Natural killer cell treated with Interleukin-12 subunit alpha and Interleukin-12 subunit beta and Interleukin-15 and Interleukin-18, amount 100 ng/mL, for 72 hours (primary cell): ENCODE data around the gene PPA1. TPM values are rescaled to one million over a fixed set of nuclear protein-coding genes. Genes with fewer than 3 reads are reported as not detected.
A peak's percentile ranks its signal among the peaks of the same experiment; 100 is the strongest.

Experiments
- ATAC-seq, 2 donors: fragments of 150-1000 bp; cut with Tn5 transposase in 1 of 2; sonication (Bioruptor Pico), chemical (Tn5 transposase) in 1 of 2; 2 replicates each; pipeline ENCODE4 v1.10.0; 2021
- DNase-seq: peaks from one replicate; pipeline ENCODE4 v3.0.0; 2022; ENCODE audit warnings: low spot score
- H3K27ac Mint-ChIP-seq, 2 donors: 1 replicate in 1 of 2; 2 replicates in 1 of 2; pipeline ENCODE4 v1.8.0; 2022; ENCODE audit warnings: mixed read lengths in 2 of 2, mild to moderate bottlenecking in 1 of 2, moderate library complexity in 1 of 2
- H3K27me3 Mint-ChIP-seq, 2 donors: 1 replicate in 1 of 2; 2 replicates in 1 of 2; pipeline ENCODE4 v1.8.0; 2022; ENCODE audit warnings: mixed read lengths in 2 of 2
- H3K36me3 Mint-ChIP-seq: one replicate; pipeline ENCODE4 v1.8.0; 2022; ENCODE audit warnings: mixed read lengths
- H3K4me1 Mint-ChIP-seq, 2 donors: 1 replicate in 1 of 2; 2 replicates in 1 of 2; pipeline ENCODE4 v1.8.0; 2022; ENCODE audit warnings: low read depth in 2 of 2, mixed read lengths in 2 of 2, mild to moderate bottlenecking in 1 of 2
- H3K4me3 Mint-ChIP-seq: one replicate; pipeline ENCODE4 v1.8.0; 2022; ENCODE audit warnings: mixed read lengths
- H3K9me3 Mint-ChIP-seq: 2 replicates; pipeline ENCODE4 v1.8.0; 2022; ENCODE audit warnings: mixed read lengths
- total RNA-seq, 2 donors: library from RNA; stranded (reverse); gene quantifications; one replicate each; pipeline ENCODE4 v1.2.3, GENCODE V29; 2022

Gene PPA1
- total RNA-seq, 2 donors from 2014 or later, result 263 to 285 TPM

GRCh38 chr10:70222340-70222794 is 10.9 kb downstream of the PPA1 start:
- Mint-ChIP-seq H3K4me1 (peaks cover 18 to 24% of the 10 kb centered on the region in 2 donors), H3K36me3 (peaks cover 13% of the 10 kb centered on the region), H3K27me3 (no peaks in the 10 kb centered on the region), H3K9me3 (no peaks in the 10 kb centered on the region), H3K4me3 (no peak overlapping the region), H3K27ac (no peak overlapping the region)
- ATAC-seq (peak in 1 of 2 donors; percentile 54), DNase-seq (no peak)

DNA sequence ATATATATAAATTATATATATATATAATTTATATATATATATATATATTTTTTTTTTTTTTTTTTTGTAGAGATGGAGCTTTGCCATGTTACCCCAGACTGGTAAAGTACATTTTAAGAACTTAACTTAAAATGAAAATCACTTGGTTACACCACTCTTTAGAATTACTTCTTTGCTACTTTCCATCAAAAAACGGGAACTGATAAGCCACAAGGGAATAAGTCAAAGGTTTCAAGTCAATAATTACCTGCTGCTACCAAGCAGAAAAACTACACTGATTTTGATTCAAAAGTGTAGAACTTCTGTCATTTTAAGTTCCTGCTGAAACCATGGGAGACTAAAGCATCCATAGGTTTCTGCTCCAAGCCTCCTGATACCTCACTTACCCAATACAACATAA is 12.2 kb downstream of the PPA1 start:
- Mint-ChIP-seq H3K27me3 (no peaks in the 10 kb centered on the region), H3K4me1 (peaks cover 18 to 23% of the 10 kb centered on the region in 2 donors), H3K4me3 (peak overlapping the region; percentile 30), H3K36me3 (peaks cover 13% of the 10 kb centered on the region), H3K27ac (peak overlapping the region; percentile 19 to 80), H3K9me3 (no peaks in the 10 kb centered on the region)
- ATAC-seq (no peak), DNase-seq (no peak)

DNA sequence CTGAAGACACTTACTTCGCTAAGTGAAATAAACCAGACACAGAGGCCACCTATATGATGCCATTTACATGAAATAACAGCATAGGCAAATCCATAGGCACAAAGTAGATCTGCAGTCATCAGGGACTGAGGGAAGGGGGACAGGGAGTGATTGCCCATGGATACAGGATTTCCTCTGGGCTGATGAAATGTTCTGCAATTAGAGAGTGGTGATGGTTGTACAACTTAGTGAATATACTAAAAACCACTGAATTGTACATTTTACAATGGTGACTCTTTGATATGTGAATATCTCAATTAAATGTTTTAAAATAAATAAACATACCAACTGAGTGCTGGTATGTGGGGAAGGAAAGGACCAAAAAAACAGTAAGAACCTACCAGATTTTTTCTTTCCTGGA is 20.4 kb downstream of the PPA1 start:
- H3K4me1 Mint-ChIP-seq, result peaks cover 0 to 5% of the 10 kb centered on the region in 2 donors
- H3K27me3 Mint-ChIP-seq, result no peaks in the 10 kb centered on the region
- no peak overlapping the region for H3K4me3 Mint-ChIP-seq
- DNase-seq (no peak), ATAC-seq (no peak)
- H3K27ac Mint-ChIP-seq, result no peak overlapping the region
- H3K9me3 Mint-ChIP-seq, result no peaks in the 10 kb centered on the region
- H3K36me3 Mint-ChIP-seq, result peaks cover 30% of the 10 kb centered on the region

DNA sequence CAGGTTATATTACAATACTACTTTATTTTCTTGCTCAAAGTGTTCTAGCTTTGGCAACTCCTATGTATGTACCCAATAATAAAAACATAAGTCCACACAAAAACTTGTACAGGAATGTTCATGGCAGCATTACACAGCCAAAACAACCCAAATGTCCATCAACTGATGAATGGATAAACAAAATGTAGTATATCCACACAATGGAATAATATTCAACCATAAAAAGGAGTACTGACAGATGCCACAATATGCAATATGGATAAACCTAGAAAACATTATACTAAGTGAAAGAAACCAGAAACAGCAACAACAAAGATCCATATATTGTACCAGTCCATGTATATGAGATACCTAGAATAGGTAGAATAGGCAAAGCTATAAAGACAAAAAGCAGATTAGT is 21.0 kb downstream of the PPA1 start:
- no peak for DNase-seq
- H3K4me1 Mint-ChIP-seq, result peaks cover 0 to 5% of the 10 kb centered on the region in 2 donors
- no peak overlapping the region for H3K4me3 Mint-ChIP-seq
- peaks cover 30% of the 10 kb centered on the region for H3K36me3 Mint-ChIP-seq
- ATAC-seq, result no peak
- no peaks in the 10 kb centered on the region for H3K27me3 Mint-ChIP-seq
- no peaks in the 10 kb centered on the region for H3K9me3 Mint-ChIP-seq
- no peak overlapping the region for H3K27ac Mint-ChIP-seq

DNA sequence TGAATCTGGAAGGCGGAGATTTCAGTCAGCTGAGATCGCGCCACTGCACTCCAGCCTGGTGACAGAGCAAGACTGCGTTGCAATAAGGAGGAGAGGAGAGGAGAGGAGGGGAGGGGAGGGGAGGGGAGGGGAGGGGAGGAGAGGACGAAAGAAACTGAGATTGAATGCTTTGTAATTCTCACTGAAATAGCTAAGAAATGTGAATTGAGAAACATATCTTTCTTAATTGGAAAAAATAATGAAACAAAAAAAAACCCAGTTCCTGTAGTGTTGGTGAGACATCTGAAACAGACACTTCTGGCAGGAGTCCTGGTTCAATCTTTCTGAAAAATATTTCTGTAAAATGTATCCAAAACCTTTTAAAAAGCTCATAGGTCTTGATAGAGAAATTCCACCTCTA is 26.5 kb downstream of the PPA1 start:
- no peak for ATAC-seq
- Mint-ChIP-seq H3K4me1 (no peaks in the 10 kb centered on the region), H3K9me3 (no peaks in the 10 kb centered on the region), H3K4me3 (no peak overlapping the region), H3K27me3 (no peaks in the 10 kb centered on the region), H3K36me3 (peaks cover 27% of the 10 kb centered on the region), H3K27ac (no peak overlapping the region)
- DNase-seq, result no peak

GRCh38 chr10:70201105-70201504 is 32.1 kb downstream of the PPA1 start:
- Mint-ChIP-seq H3K4me3 (no peak overlapping the region), H3K4me1 (peaks cover 17 to 23% of the 10 kb centered on the region in 2 donors), H3K36me3 (peaks cover 33% of the 10 kb centered on the region), H3K27me3 (no peaks in the 10 kb centered on the region), H3K27ac (no peak overlapping the region), H3K9me3 (no peaks in the 10 kb centered on the region)
- DNase-seq (no peak), ATAC-seq (no peak)

- DNase-seq, result no peak
- Mint-ChIP-seq H3K36me3 (peaks cover 24% of the 10 kb centered on the region), H3K4me1 (peaks cover 17 to 23% of the 10 kb centered on the region in 2 donors)
Measured at GRCh38 chr10:70198696-70199466, 34.3 kb downstream of the PPA1 start.

DNA sequence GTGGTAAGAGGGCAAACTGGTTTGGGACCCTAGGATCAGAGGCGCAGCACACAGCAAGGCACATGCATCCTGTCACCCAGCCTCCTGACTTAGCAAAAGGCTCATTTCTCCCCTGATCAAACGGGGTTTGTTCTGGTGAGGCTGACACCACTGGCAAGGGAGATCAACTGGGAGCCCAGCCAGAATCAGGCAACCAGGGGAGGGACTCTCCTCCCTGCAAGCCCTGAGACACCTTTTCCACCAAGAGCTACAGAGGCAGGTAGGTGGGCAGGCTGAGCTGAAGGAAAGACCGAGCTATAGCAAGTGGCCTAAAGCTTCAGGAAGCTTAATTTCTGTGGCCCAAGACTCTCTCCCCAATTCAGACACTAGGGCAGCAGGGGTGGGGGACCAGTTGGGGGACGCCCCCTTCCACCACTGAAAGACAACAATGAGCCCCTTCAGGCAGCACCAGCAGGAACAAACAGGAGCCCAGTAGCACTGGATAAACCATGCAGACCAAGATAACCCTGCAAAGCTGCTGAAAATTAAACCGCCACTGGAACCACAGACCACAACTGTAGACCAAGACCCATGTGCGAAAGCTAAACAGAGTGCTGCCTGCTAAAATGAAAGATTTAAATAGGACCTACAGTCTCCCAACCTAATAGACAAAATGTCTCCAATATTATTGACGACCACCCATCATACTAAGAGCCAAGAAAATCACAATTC is 35.8 kb downstream of the PPA1 start:
- DNase-seq (no peak), ATAC-seq (peak; percentile 52 to 68)
- no peak overlapping the region for H3K27ac Mint-ChIP-seq
- peaks cover 0 to 2% of the 10 kb centered on the region in 2 donors for H3K27me3 Mint-ChIP-seq
- H3K4me3 Mint-ChIP-seq, result peak overlapping the region; percentile 10
- H3K4me1 Mint-ChIP-seq, result peaks cover 17 to 23% of the 10 kb centered on the region in 2 donors
- H3K9me3 Mint-ChIP-seq, result no peaks in the 10 kb centered on the region
- H3K36me3 Mint-ChIP-seq, result peaks cover 24% of the 10 kb centered on the region

More at GRCh38 chr10:70198696-70199466, 34.3 kb downstream of the PPA1 start:
- H3K27me3 Mint-ChIP-seq, result peaks cover 0 to 2% of the 10 kb centered on the region in 2 donors
- no peak for ATAC-seq
- no peak overlapping the region for H3K4me3 Mint-ChIP-seq
- H3K27ac Mint-ChIP-seq, result no peak overlapping the region
- H3K9me3 Mint-ChIP-seq, result no peaks in the 10 kb centered on the region

- H3K36me3 Mint-ChIP-seq, result peaks cover 8% of the 10 kb centered on the region
- DNase-seq (no peak), ATAC-seq (no peak)
- H3K9me3 Mint-ChIP-seq, result no peaks in the 10 kb centered on the region
- peaks cover 14 to 25% of the 10 kb centered on the region in 2 donors for H3K4me1 Mint-ChIP-seq
- peaks cover 0 to 5% of the 10 kb centered on the region in 2 donors for H3K27me3 Mint-ChIP-seq
- H3K27ac Mint-ChIP-seq, result no peak overlapping the region
- no peak overlapping the region for H3K4me3 Mint-ChIP-seq
Measured at GRCh38 chr10:70193391-70193844, 39.8 kb downstream of the PPA1 start.

DNA sequence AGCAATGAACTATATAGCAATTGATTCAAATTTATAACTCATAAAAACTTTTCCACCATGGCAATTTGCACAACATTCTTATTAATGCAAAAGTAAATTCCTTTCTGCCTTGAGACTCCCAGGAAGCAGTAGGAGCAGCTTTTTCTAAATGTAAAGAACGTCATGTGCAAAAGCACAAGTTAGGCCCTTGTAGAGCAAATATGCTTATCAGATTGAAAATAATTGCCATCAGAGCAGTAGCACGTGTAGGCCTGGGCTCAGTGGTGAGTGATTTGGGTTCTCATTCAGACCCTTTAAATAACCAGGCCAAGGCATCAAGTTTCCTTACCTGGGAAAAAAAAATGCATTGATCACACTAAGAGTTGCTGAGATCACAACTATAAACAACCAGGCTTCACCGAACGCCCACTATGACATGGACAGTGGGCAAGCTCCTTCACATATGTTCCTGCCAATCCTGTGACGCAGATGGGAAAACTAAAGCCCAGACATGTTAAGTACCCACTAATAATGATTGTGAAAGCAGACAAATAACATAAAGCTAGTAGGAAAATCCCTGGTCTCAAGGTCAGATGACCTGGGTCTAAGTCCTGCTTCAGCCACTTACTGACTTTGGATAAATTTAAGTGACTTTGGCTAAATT is 40.8 kb downstream of the PPA1 start:
- DNase-seq (no peak), ATAC-seq (no peak)
- Mint-ChIP-seq H3K36me3 (no peaks in the 10 kb centered on the region), H3K27me3 (peaks cover 0 to 5% of the 10 kb centered on the region in 2 donors), H3K27ac (no peak overlapping the region), H3K4me1 (peaks cover 7 to 15% of the 10 kb centered on the region in 2 donors), H3K4me3 (no peak overlapping the region), H3K9me3 (no peaks in the 10 kb centered on the region)

GRCh38 chr10:70191972-70192305 is 41.3 kb downstream of the PPA1 start:
- Mint-ChIP-seq H3K4me1 (peaks cover 2 to 10% of the 10 kb centered on the region in 2 donors), H3K4me3 (no peak overlapping the region), H3K36me3 (no peaks in the 10 kb centered on the region), H3K27ac (no peak overlapping the region), H3K27me3 (peaks cover 0 to 5% of the 10 kb centered on the region in 2 donors), H3K9me3 (no peaks in the 10 kb centered on the region)
- ATAC-seq (no peak), DNase-seq (no peak)

- ATAC-seq (no peak), DNase-seq (no peak)
- Mint-ChIP-seq H3K27ac (no peak overlapping the region), H3K27me3 (peaks cover 0 to 5% of the 10 kb centered on the region in 2 donors), H3K36me3 (no peaks in the 10 kb centered on the region), H3K9me3 (no peaks in the 10 kb centered on the region), H3K4me3 (no peak overlapping the region), H3K4me1 (peaks cover 0 to 8% of the 10 kb centered on the region in 2 donors)
Measured at GRCh38 chr10:70191161-70191971, 41.9 kb downstream of the PPA1 start.

DNA sequence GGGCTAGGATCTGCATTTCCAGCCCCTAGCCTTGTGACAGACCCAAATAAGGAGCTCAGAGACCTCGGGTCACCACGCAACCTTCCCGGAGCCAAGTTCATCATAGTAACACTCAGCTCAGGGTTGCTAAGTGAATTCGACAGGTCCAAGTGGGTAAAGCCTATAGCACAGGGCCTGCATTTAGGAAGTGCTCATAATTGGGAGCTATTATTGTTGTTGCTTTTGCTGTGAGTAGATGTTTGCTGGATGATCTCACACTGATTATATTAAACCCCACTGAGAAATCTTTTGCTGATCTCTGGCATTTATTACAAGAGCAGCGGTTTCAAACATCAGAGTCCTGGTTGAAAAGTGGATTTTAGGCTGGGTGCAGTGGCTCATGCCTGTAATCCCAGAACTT is 42.6 kb downstream of the PPA1 start:
- Mint-ChIP-seq H3K4me3 (no peak overlapping the region), H3K9me3 (no peaks in the 10 kb centered on the region), H3K27ac (no peak overlapping the region), H3K36me3 (no peaks in the 10 kb centered on the region), H3K27me3 (peaks cover 0 to 8% of the 10 kb centered on the region in 2 donors), H3K4me1 (peaks cover 0 to 8% of the 10 kb centered on the region in 2 donors)
- DNase-seq (no peak), ATAC-seq (no peak)
